ENCODE measurements around the gene PRKCSH.

PRKCSH gene

DNA sequence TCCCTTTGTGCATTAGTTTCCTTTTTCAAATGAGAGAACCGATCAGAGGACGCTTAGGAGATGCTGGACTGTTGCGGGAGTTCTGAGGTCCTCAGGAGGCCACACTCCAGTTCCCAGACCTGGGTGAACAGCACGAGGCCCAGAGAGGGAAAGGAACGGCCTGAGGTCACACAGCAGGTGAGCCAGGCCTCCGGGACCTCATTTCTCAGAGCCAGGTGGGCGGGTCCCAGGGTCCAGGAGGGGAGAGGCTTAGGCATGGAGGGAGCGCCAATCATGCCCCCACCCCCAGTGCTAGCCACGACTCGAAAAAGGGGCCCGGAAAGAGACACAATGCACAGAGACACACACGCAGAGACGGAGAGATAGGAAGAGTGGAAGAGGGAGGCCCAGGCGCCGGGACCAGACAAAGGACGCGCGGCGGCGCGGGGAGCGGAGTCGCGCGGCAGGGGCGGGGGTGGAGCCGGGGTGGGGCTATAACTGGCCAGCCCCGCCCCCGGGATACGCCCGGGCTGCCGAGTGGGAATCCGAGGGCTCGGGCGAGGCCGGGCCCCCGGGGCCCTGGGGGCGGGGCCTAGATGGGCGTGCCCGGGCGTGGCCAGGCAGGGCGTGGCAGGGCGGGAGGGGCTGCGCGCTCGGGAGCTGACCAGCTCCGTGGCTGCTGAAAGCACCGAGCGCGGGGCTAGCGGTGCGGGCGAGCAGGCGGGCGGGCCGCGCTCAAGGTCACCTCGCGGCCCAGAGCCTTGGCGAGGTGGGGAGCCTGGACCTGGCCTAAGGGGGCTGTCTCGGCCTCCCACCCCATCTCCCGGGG, 43.9 kb downstream of the PRKCSH start:
- FAIRE-seq, result no peak

DNA sequence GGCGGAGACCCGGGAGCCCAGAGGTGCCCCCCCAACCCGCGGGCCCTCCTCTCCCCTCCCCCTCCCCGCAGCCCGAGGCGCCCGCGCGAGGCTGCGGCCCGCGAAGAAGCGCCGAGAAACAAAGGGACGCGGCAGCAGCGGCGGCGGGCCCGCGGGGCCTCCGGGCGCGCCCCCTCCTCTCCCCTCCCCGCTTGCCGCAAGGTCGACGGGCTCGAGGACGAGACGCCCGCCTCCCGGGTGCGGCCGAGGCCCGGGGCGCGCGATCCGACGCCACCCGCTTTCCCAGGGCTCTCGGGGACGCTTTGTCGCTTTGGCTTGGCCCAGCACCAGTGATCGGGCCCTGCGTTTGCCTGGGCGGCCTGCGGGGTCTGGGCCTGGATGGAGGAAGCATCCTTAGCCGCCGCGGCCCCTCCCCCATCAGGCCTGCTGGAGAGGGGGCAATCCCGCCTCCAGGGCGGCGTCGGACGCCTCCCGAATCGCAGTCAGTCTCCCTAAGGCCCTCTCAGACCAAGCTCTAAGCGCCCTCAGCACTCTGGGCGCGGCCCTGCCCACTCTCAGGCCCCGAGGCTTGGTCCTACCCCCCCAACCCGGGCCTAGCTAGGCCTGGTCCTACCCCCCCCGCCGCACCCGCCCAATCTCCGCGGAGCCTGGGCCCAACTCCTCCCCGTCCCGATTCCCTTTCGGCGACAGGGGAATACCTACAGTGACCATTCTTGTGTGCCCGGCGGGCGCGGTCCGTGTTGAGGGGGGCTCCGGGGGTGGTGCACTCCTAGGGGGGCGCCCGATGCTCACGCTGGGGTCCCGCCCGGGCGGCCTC, 44.7 kb downstream of the PRKCSH start:
- no peak for FAIRE-seq

DNA sequence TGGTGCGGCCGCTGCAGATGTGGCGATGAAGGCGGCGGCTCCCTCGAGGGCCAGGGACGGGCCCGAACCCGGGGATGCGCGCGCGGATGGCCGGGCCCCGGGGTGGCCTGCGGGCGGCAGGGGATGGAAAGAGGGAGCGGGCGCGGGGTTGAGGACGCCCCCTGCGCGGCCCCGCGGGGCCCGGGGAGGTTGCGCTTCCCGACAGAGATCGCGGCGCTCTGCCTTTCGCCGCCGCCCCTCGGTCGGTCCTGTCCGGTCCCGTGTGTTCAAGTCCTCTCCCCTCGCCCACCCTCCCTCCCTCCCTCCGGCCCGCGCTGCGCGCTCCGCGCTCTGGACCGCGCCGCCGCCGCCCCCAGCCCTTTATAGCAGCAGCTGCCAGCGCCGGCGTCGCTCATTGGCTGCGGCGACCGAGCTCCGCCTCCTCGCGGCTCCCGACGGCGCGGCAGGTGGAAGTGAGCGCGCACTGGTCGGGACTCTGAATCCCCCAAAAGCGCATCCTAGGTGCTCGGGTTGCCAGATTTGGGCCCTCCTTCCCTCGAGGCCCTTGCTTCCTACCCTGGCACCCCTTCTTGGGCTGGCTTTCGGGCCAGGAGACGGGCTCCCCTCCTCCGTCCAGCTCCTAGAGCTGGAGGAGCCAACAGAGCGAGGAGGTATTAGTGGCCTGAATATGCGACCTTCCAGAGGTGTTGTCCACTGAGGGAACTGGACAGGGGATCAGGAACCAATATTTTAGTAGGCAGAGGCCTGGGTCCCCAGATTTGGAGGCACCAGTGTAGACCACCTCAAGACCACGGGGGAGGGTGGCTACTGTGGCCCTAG, 45.5 kb downstream of the PRKCSH start, which contains the start of gene ELAVL3:
ELAVL3 (minus strand) TSS at position 332 of the 819 bp plus-strand sequence. CDS start 438 bp downstream, outside the sequence.
- FAIRE-seq, result no peak

DNA sequence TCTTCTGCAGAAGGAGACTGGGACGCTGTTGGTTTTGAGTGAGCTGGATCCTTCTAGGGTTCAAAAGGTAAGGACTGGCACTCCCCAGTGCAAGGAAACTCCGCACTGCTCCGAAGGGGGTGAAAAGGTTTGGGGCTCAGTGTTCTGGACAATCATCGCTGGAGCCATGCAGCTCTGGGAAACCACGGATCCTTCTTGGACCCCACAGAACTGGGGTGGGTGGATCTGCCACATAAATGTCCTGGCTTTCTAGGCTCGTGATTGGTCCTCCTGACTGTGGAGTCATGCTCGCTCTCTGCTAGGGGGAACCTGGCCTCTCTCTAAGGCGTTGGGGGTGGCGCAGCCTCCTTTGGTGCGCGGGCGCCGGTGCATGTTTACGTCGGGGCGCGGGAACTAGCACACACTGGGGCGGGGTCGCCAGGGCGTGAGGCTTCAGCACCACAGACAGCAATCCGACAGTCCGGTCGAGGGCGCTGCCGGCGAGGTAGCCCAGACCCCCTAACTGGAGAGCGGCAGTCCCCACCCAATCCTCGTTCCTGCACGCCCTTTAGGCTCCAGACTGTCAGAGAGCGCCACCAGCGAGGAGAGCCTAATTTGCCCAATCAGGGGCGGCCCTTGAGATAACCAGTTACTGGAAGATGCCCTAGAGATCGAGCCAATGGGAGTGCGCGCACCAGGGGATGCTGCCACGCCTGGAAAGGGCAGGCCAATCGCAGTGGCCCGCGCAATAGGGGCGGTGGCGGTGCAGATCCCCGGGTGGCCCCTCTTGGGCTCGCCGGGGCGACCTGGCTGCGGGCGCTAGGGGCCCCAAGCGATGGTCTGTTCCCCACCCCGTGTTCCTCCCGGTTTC, 46.3 kb downstream of the PRKCSH start:
- no peak for FAIRE-seq

DNA sequence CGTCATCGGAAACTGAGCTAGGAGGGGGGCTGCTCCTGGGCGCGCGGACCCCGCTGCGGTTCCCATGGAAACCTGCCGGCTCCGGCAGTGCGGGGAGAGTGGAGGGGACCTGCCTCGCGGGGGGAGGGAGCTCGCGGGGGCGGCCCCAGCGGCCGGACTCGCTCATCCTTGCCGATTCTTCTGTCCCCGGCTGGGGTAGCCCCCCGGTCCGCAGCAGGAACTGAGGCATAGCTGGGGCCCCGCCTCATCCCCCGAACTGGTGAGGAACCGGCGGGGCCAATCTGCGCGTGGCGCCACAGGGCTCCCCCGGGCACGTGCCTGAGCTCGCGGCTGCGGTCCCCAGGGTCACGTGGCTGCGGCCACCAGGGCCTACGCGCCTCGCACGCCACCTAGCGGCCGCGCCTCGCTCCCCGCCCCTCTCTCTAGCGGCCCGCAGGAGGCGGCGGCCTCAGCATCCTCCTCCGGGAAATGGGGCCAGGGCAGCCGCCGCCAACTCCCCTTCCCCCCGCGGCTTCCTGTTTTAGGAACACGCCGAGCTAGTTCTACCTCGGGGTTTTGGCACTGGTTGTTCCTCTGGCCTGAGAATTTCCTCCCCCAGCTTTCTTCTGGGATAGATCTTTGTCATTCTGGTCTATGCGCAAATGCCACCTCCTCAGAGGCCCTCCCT, 47.1 kb downstream of the PRKCSH start:
- FAIRE-seq, result no peak

DNA sequence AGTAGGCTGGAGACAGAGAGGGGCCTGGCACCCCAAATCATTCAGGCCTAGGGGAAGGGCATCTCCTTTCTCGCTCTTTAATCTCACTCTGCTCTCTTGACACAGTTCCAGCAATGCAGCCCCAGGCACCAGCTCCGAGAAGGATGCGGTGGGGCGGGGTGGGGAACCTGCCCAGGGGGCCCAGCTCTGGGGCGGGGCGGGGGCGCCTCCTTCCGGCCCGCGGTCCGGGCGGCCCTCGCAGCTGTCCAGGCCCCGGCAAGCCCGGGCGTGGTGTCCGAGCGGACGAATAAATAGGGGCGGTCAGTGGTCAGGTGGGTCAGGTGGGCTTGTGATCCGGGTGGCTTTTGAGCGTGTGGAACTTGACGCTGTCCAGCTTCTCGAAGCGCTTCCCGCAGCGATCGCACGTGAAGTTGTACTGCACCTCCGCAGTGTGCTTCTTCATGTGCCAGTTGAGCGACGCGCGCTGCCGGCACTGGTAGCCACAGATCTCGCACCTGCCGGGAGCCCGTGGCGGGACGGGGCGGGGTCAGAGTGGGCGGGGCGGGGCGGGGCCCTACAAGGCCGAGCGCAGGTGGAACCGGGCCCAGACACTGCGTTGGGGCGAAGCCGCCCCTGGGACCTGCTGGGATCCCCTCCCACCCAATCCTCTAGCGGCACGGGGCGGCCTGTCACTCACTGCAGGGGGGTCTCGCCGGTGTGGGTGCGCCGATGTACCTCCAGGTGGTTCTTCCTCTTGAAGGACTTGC, 48.1 kb downstream of the PRKCSH start:
- FAIRE-seq, result no peak

DNA sequence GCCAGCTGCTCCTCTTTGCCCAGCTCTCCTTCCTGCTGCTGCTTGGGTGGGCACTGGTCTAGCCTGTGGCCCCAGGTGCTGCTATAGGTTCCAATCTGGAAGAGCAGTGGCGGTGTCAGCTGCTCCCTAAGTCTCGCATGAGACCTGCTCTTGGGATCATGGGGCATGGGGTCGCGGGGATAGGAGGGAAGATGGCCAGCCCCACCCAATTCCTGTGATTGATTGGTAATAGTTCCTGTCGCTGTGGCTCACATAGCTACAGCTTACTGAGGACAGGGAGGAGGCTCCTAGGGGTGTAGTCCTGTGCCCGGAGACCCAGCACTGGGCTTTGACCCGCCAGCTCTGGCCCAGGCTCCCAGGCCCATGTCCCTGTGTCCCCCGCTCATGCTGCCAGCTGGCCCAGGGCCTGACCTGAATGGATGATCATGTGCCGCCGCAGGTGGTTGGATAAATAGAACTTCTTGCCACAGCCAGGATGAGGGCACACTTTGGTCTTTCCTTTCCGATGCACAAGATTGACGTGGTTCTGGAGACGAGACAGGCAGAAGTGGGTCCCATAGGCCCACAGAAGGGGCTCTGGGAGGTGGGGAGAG, 49.9 kb downstream of the PRKCSH start:
- FAIRE-seq, result no peak

DNA sequence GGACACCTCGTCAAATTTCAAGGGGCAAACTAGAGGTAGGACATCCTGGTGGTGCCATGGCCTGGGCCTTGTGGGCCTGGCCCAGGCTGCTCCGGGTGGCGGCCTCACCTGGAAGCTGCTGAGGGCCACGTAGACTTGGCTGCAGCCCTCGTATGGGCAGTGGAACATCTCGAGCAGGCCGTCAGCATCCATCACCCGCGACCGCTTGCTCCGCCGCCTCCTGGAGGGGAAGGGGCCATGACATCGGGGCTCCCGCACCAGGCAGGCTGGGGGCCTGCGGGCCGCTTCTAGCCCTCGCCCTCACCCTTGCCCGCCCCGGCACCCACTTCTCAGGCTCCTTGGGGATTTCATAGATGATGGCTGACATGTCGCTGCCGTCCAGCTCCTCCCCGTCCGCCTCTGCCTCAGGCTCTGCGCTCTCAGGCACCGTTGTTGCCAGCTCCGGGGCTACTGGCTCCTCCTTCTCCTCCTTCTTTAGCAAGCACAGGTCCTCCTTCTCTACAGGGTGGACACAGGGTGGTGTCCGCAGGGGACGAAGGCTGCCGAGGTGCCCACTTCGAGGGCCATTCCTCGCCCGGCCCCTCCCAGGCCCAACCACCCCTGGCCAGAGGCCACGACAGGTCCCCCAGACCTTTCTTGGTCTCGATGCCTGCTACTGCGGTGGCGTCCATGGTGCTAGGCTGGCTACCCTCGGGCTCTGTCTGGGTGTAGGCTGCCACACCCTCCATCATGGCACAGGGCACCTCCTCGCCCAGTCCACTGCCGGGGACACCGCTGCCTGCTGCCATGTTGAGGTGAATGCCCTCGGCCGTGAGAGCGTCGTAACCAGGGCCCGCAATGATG, 51.4 kb downstream of the PRKCSH start:
- no peak for FAIRE-seq

DNA sequence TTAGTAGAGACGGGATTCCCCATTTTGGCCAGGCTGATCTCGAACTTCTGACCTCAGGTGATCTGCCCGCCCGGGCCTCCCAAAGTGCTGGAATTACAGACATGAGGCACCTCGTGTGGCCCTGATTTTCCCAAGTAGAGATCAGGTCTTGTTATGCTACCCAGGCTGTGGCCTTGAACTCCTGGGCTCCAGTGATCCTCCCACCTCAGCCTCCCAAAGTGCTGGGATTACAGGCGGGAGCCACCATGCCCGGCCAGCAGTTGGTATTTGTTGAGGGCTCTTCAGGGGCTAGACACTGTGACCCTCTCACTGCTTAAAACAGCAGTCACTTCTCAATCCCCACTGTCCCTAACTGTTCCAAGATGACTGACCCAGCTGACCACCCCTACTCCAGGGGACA, 53.9 kb downstream of the PRKCSH start:
- no peak for FAIRE-seq

DNA sequence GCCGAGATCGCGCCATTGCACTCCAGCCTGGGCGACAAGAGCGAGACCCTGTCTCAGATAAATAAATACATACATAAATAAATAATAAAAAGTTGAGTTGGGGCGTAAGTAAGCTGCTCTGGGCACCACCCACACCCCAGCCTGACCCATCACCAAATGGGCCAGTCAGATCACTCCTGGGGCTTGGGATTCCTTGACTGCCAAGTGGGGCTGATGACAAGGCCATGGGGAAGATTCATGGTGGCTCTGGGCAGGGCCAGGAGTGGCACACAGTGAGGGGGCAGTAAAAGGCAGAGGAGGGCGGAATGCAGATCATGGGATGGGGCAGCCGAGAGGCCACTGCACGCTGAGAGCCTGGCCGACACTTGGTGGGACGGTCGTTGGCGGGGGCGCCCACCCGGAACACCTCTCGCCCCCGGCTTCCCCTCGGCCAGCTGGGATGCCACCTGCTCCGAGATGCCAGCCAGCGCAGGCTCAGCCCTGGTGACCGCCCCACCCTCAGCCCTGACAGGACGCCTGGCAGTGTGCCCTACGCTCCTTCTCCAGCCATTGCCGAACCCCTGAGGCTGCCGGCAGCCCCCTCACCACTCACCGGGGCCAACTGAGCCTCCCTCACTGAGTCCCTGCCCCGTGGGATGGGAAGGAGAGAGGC, 59.3 kb downstream of the PRKCSH start:
- no peak for FAIRE-seq

DNA sequence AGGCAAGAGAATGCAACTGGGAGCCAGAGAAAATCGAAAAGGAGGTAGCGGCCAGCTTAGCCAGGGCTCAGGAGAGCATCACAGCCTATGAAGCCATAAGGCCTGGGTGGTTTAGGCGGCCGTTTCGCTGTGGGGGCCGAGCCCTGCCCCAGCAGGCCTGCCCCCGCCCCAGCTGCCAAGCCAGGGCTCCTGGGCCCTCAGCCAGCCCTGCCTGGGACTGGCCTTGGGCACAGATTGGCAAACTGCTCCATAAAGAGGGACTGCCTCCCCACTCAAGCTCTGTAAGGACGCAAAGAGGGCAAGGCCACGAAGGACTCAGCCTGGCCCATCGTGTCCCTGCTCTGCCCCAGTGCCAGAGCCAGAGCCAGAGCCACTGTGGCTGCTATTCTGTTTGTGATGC, 60.0 kb downstream of the PRKCSH start:
- no peak for FAIRE-seq

DNA sequence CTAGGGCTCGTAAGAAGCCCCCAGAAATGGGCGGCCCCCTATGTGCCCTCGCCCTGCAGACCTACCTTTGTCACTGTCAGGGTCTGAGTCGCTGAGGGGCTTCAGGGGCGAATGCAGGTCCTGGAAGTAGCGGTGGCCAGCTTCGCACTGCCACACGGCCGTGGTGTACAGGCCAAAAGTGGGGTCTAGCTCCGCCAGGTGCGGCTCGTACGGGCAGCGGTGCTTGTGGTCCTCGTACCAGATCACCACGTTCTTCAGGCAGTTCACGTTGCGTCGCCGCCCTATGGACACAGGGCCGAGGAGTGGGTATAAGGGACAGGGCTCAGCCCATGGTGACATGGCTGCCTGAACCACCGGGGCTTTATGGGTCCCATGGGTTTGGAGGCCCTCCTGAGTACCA, 60.5 kb downstream of the PRKCSH start:
- FAIRE-seq, result no peak

DNA sequence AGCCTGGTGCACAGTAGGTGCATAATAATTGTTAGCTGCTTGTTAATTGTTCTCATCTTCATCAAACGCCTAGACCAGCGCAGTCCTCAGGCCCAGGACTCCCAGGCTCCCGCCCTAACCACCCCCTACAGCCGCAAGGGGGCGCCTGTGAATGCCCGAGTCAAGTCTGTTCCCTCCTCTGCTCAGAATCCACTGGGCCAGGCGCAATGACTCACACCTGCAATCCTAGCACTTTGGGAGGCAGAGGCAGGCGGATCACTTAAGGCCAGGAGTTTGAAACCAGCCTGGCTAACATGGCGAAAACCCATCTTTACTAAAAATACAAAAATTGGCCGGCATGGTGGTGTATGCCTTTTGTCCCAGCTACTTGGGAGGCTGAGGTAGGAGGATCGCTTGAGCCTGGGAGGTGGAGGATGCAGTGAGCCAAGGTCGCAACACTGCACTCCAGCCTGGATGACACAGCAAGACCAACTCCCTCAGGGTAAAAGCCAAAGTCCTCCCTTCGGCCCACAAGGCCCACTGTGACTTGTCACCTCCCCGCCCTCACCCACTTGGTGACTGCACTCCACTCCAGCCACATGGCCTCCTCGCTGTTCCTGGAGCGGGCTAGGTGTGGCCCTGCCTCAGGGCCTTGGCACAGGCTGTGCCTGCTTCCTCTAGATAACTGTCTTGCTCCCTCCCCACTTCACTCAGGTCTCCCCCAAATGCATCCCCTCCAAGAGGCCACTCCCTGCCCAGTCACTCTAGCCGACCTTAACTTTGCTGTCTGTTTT, 61.1 kb downstream of the PRKCSH start:
- no peak for FAIRE-seq

DNA sequence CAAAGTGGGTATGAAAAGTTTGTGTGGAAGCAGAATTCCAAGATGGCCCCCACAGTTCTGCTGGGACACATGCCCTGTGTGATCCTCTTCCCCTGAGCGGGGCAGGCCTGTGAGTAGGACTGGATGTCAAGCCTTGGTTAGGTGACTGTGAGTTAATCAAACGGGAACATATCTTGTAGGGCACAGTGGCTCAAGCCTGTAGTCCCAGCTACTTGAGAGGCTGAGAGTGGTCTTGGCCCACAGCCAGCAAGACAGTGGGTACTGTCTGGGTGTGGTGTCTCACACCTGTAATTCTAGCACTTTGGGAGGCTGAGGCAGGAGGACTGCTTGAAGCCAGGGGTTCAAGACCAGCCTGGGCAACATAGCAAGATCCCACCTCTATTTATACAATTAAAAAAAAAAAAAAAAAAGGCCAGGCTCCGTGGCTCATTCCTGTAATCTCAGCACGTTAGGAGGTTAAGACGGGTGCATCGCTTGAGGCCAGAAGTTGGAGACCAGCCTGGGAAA, 63.8 kb downstream of the PRKCSH start:
- FAIRE-seq, result no peak

DNA sequence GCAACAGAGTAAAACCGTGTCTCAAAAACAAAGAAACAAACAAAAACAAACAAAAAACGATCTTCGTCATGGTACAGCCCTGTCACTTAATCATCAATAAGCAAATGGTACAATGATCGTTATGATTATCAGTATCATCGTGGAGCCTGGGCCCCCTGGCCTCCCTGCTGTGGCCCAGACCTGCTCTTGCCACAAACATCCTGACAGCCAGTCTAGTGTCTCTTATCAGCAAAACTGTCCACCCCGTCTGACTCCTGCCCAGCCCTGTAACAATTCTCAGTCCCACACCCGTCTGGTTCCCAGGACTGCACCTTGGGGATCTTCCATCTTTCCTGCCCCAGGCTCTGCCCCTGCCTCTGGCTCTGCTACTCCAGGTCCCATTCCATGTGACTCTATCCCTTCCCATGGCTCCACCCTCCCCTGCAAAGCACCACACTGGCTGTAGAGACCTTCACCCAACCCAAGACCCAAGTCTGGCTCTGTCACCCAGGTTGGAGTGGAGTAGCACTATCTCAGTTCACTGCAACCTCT, 64.5 kb downstream of the PRKCSH start:
- no peak for FAIRE-seq

All from endometrium (tissue), 2 donors.